Measurements from ENCODE around the gene SFTPA1. TPM values are rescaled to one million over a fixed set of nuclear protein-coding genes. Genes with fewer than 3 reads are reported as not detected.
"Not testable (repeated sequence)": the region's sequence is repeated elsewhere in the genome, so short reads cannot be mapped to it uniquely, and the experiment has no call there.

SFTPA1 gene
- total RNA-seq, 2 donors from 2014 or later = 0.83 TPM; not detected in 1

- intact Hi-C loops (cut with DNase I) = no loop called here
- no peak for DNase-seq (ENCODE audit: low spot score)
These were observed 5.4 kb upstream of the SFTPA1 start for GRCh38 chr10:79605308-79605707.

- DNase-seq (ENCODE audit: low spot score) = no peak
- intact Hi-C loops (cut with DNase I) = no loop called here
These were observed 2.0 kb upstream of the SFTPA1 start for GRCh38 chr10:79608505-79609375.

GRCh38 chr10:79611193-79611976, 646 bp downstream of the SFTPA1 start:
- intact Hi-C loops (cut with DNase I); DNase-seq (ENCODE audit: low spot score): not testable (repeated sequence)

GRCh38 chr10:79615577-79615976, 4.8 kb downstream of the SFTPA1 start:
- DNase-seq (ENCODE audit: low spot score) = no peak
- intact Hi-C loops (cut with DNase I) = no loop called here

GRCh38 chr10:79616164-79616563, 5.4 kb downstream of the SFTPA1 start:
- intact Hi-C loops (cut with DNase I) = no loop called here
- DNase-seq (ENCODE audit: low spot score) = no peak

GRCh38 chr10:79623663-79624062, 12.9 kb downstream of the SFTPA1 start:
- intact Hi-C loops (cut with DNase I); DNase-seq (ENCODE audit: low spot score): not testable (repeated sequence)

- intact Hi-C loops (cut with DNase I) = no loop called here
- DNase-seq (ENCODE audit: low spot score) = no peak
These were observed 16.3 kb downstream of the SFTPA1 start for GRCh38 chr10:79627075-79627474.

- intact Hi-C loops (cut with DNase I) = no loop called here
- peak; percentile 57 for DNase-seq (ENCODE audit: low spot score)
These were observed 17.3 kb downstream of the SFTPA1 start for GRCh38 chr10:79628083-79628482.

GRCh38 chr10:79628988-79629954, 18.5 kb downstream of the SFTPA1 start:
- peak; percentile 51 for DNase-seq (ENCODE audit: low spot score)
- intact Hi-C loops (cut with DNase I) = no loop called here

GRCh38 chr10:79629955-79630327, 19.2 kb downstream of the SFTPA1 start:
- DNase-seq (ENCODE audit: low spot score) = peak; percentile 54
- intact Hi-C loops (cut with DNase I) = no loop called here

GRCh38 chr10:79636654-79637199, 26.0 kb downstream of the SFTPA1 start:
- intact Hi-C loops (cut with DNase I); DNase-seq (ENCODE audit: low spot score): not testable (repeated sequence)

- intact Hi-C loops (cut with DNase I) = no loop called here
- DNase-seq (ENCODE audit: low spot score) = peak; percentile 58
These were observed 27.6 kb downstream of the SFTPA1 start for GRCh38 chr10:79638318-79638717.

- intact Hi-C loops (cut with DNase I); DNase-seq (ENCODE audit: low spot score): not testable (repeated sequence)
These were observed 42.0 kb downstream of the SFTPA1 start for GRCh38 chr10:79652695-79653094.

GRCh38 chr10:79663287-79663686, 52.5 kb downstream of the SFTPA1 start:
- intact Hi-C loops (cut with DNase I); DNase-seq (ENCODE audit: low spot score): not testable (repeated sequence)

GRCh38 chr10:79664686-79665085, 53.9 kb downstream of the SFTPA1 start:
- intact Hi-C loops (cut with DNase I); DNase-seq (ENCODE audit: low spot score): not testable (repeated sequence)

Measured in posterior vena cava (tissue), 2 donors.